Smooth muscle cell (in vitro differentiated cells): ENCODE measurements around the gene ELOVL2. TPM values are rescaled to one million over a fixed set of nuclear protein-coding genes. Genes with fewer than 3 reads are reported as not detected.
A peak's percentile ranks its signal among the peaks of the same experiment; 100 is the strongest.

Experiments used
- DNase-seq: peaks from one replicate; lab custom pipeline; 2025; ENCODE audit not compliant: unreplicated experiment; lab: John Stamatoyannopoulos, UW
- H2AFZ ChIP-seq: fragments of 200-600 bp; sonication (generic); 2 replicates; pipeline ENCODE4 v1.6.0; 2016; ENCODE audit warnings: antibody characterized with exemption, low read depth, mild to moderate bottlenecking
- H3F3A ChIP-seq: fragments of 200-600 bp; sonication (generic); 2 replicates; pipeline ENCODE4 v1.6.0; 2017; ENCODE audit warnings: antibody characterized with exemption, low read depth
- H3K27ac ChIP-seq: fragments of 200-600 bp; sonication (generic); 2 replicates; pipeline ENCODE4 v1.5.1; 2016; ENCODE audit warnings: low read depth, mild to moderate bottlenecking
- H3K27me3 ChIP-seq: fragments of 200-600 bp; sonication (generic); 2 replicates; pipeline ENCODE4 v1.6.1; 2016; ENCODE audit warnings: low read depth, mild to moderate bottlenecking
- H3K36me3 ChIP-seq: fragments of 200-600 bp; sonication (generic); 2 replicates; pipeline ENCODE4 v1.5.1; 2016; ENCODE audit warnings: low read depth
- H3K4me1 ChIP-seq: fragments of 200-600 bp; sonication (generic); 2 replicates; pipeline ENCODE4 v1.5.1; 2016; ENCODE audit warnings: low read depth
- H3K4me2 ChIP-seq: fragments of 200-600 bp; sonication (generic); 2 replicates; pipeline ENCODE4 v1.6.0; 2016; ENCODE audit warnings: mild to moderate bottlenecking
- H3K4me3 ChIP-seq: fragments of 200-600 bp; sonication (generic); 2 replicates; pipeline ENCODE4 v1.5.1; 2016; ENCODE audit warnings: mild to moderate bottlenecking
- H3K79me2 ChIP-seq: fragments of 200-600 bp; sonication (generic); 2 replicates; pipeline ENCODE4 v1.6.0; 2016; ENCODE audit warnings: low read depth, mild to moderate bottlenecking
- H3K9ac ChIP-seq: fragments of 200-600 bp; sonication (generic); 2 replicates; pipeline ENCODE4 v1.6.0; 2016; ENCODE audit warnings: low read depth
- H3K9me3 ChIP-seq: fragments of 200-600 bp; sonication (generic); replicated peaks from 2 replicates; pipeline ENCODE4 v1.5.1; 2016; ENCODE audit warnings: low read depth
- H4K20me1 ChIP-seq: fragments of 200-600 bp; sonication (generic); 2 replicates; pipeline ENCODE4 v1.6.0; 2016; ENCODE audit warnings: low read depth
- WGBS: methylation state at CpG from one replicate; pipeline ENCODE4 v1.1.7; 2016; ENCODE audit warnings: low lambda C conversion rate; 5-methylcytosine and 5-hydroxymethylcytosine counted together
- polyA plus RNA-seq: library from polyadenylated mRNA; unstranded; fragments of >200 nt; fragmentation: Nextera tagmentation; extraction: Ambion mirVana; gene quantifications from 2 replicates; pipeline ENCODE4 v1.2.1, GENCODE V29; 2016
- total RNA-seq: library from RNA; depleted of rRNA; stranded (reverse); fragments of >200 nt; gene quantifications from 2 replicates; pipeline ENCODE4 v1.2.3, GENCODE V29; 2014
- TF ChIP-seq, protein P1 (sequence below): fragments of 200-600 bp; sonication (generic); IDR thresholded peaks from 2 replicates; pipeline ENCODE4 v1.5.1; 2017; ENCODE audit warnings: borderline replicate concordance, mild to moderate bottlenecking, antibody characterized with exemption; ENCODE audit not compliant: insufficient read depth, poor library complexity, severe bottlenecking

Gene ELOVL2
- total and polyA plus RNA-seq, 2 experiments from 2014 or later = 15.9 to 28.9 TPM

- H4K20me1 ChIP-seq = no peaks in the 10 kb centered on the region
- DNase-seq = no peak
- H3K4me1 ChIP-seq = peaks cover 20% of the 10 kb centered on the region
- no peak overlapping the region for H3K4me2 ChIP-seq
- H3F3A ChIP-seq = peaks cover 6% of the 10 kb centered on the region
- no peak overlapping the region for H3K4me3 ChIP-seq
- TF ChIP-seq, protein P1, sequence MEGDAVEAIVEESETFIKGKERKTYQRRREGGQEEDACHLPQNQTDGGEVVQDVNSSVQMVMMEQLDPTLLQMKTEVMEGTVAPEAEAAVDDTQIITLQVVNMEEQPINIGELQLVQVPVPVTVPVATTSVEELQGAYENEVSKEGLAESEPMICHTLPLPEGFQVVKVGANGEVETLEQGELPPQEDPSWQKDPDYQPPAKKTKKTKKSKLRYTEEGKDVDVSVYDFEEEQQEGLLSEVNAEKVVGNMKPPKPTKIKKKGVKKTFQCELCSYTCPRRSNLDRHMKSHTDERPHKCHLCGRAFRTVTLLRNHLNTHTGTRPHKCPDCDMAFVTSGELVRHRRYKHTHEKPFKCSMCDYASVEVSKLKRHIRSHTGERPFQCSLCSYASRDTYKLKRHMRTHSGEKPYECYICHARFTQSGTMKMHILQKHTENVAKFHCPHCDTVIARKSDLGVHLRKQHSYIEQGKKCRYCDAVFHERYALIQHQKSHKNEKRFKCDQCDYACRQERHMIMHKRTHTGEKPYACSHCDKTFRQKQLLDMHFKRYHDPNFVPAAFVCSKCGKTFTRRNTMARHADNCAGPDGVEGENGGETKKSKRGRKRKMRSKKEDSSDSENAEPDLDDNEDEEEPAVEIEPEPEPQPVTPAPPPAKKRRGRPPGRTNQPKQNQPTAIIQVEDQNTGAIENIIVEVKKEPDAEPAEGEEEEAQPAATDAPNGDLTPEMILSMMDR = no peak
- H2AFZ ChIP-seq = no peak overlapping the region
- 98% methylated on average over 3 of the region's 3 CpGs for WGBS
- H3K9ac ChIP-seq = no peak overlapping the region
- peaks cover 10% of the 10 kb centered on the region for H3K79me2 ChIP-seq
- H3K9me3 ChIP-seq = no peaks in the 10 kb centered on the region
- no peak overlapping the region for H3K27ac ChIP-seq
- no peaks in the 10 kb centered on the region for H3K36me3 ChIP-seq
- H3K27me3 ChIP-seq = no peaks in the 10 kb centered on the region
Observed at GRCh38 chr6:11017090-11017489, 27.0 kb downstream of the ELOVL2 start.

GRCh38 chr6:11016452-11016851 is 27.7 kb downstream of the ELOVL2 start:
- Histone ChIP-seq H3K4me3 (no peak overlapping the region), H3F3A (peaks cover 6% of the 10 kb centered on the region), H4K20me1 (no peaks in the 10 kb centered on the region), H3K4me1 (peaks cover 27% of the 10 kb centered on the region), H2AFZ (no peak overlapping the region), H3K27me3 (no peaks in the 10 kb centered on the region), H3K36me3 (no peaks in the 10 kb centered on the region), H3K9ac (no peak overlapping the region), H3K9me3 (no peaks in the 10 kb centered on the region), H3K27ac (no peak overlapping the region), H3K4me2 (no peak overlapping the region), H3K79me2 (peaks cover 10% of the 10 kb centered on the region)
- no peak for DNase-seq
- TF ChIP-seq, protein P1 = no peak
- 96% methylated on average over 1 of the region's 1 CpG for WGBS

GRCh38 chr6:11015102-11015501 is 29.0 kb downstream of the ELOVL2 start:
- H3K79me2 ChIP-seq = peaks cover 10% of the 10 kb centered on the region
- TF ChIP-seq, protein P1 = no peak
- peaks cover 6% of the 10 kb centered on the region for H3F3A ChIP-seq

GRCh38 chr6:11013721-11014070 is 30.4 kb downstream of the ELOVL2 start:
- Histone ChIP-seq H3K36me3 (no peaks in the 10 kb centered on the region), H3K9me3 (no peaks in the 10 kb centered on the region), H3F3A (peaks cover 11% of the 10 kb centered on the region), H3K4me3 (no peak overlapping the region), H3K4me1 (peaks cover 33% of the 10 kb centered on the region), H4K20me1 (no peaks in the 10 kb centered on the region), H3K27ac (peak overlapping the region; percentile 79), H2AFZ (no peak overlapping the region), H3K79me2 (peaks cover 10% of the 10 kb centered on the region), H3K9ac (no peak overlapping the region), H3K27me3 (no peaks in the 10 kb centered on the region), H3K4me2 (peak overlapping the region; percentile 66)
- WGBS = 57% methylated on average over 3 of the region's 3 CpGs
- DNase-seq = no peak
- TF ChIP-seq, protein P1 = peak; percentile 5

More at GRCh38 chr6:11015102-11015501, 29.0 kb downstream of the ELOVL2 start:
- no peak overlapping the region for H3K9ac ChIP-seq
- H3K9me3 ChIP-seq = no peaks in the 10 kb centered on the region
- no peaks in the 10 kb centered on the region for H3K27me3 ChIP-seq
- no peaks in the 10 kb centered on the region for H3K36me3 ChIP-seq
- H3K27ac ChIP-seq = no peak overlapping the region
- H3K4me3 ChIP-seq = no peak overlapping the region
- DNase-seq = no peak
- H3K4me1 ChIP-seq = peaks cover 23% of the 10 kb centered on the region
- H2AFZ ChIP-seq = no peak overlapping the region
- no peaks in the 10 kb centered on the region for H4K20me1 ChIP-seq
- no peak overlapping the region for H3K4me2 ChIP-seq
